ENCODE data around the gene SLC25A21.
"Not testable (repeated sequence)": the region's sequence is repeated elsewhere in the genome, so short reads cannot be mapped to it uniquely, and the experiment has no call there.

SLC25A21 gene

DNA sequence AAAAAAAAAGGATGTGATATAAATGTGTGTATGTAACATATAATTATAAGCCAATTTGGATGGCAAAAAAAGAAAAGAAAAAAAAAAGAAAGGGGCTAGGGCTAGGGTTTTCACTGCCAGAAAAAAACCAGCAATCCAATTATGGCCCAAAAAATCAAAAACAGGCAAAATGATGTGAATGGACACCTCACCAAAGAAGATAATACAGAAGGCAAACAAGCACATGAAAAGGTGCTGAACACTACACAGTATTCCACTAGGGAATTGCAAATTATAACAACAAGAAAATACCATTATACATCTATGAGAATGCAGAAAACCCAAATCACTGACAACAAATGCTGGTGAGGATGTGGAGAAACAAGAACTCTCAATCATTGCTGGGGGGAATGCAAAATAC is 13.3 kb upstream of the SLC25A21 start:
- DNase-seq: no peak

DNA sequence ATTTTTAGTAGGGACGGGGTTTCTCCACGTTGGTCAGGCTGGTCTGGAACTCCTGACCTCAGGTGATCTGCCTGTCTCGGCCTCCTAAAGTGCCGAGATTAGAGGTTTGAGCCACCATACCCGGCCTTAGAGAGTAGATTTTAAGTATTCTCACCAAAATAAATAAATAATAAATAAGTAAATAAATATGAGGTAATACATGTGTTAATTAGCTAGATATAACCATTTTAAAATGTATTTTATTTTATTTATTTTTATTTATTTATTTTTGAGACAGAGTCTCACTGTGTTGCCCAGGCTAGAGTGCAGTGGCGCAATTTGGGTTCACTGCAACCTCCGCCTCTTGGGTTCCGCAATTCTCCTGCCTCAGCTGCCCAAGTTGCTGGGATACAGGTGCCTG is 12.1 kb upstream of the SLC25A21 start:
- not testable (repeated sequence) for DNase-seq

DNA sequence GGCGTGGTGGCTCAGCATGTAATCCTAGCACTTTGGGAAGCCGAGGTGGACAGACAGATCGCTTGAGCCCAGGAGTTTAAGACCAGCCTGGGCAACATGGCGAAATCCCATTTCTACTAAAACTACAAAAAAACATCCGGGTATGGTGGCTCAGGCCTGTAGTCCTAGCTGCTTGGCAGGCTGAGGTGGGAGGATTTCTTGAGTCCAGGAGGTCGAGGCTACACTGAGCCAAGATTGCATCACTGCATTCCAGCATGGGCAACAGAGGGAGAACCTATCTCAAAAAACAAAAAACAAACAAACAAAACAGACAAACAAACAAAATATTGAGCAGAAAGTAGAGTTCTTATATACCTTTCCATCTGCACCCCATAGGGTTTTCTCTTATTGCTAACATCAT is 9.0 kb upstream of the SLC25A21 start:
- no peak for DNase-seq

DNA sequence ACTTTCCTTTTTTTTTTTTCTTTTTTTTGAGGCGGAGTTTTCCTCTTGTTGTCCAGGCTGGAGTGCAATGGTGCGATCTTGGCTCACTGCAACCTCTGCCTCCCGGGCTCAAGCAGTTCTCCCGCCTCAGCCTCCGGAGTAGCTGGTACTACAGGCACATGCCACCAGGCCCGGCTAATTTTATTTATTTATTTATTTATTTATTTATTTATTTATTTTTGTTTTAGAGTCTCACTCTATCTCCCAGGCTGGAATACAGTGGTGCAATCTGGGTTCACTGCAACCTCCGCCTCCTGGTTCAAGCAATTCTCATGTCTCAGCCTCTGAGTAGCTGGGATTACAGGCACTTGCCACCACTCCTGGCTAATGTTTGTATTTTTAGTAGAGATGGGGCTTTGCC is 8.5 kb upstream of the SLC25A21 start:
- DNase-seq: not testable (repeated sequence)

DNA sequence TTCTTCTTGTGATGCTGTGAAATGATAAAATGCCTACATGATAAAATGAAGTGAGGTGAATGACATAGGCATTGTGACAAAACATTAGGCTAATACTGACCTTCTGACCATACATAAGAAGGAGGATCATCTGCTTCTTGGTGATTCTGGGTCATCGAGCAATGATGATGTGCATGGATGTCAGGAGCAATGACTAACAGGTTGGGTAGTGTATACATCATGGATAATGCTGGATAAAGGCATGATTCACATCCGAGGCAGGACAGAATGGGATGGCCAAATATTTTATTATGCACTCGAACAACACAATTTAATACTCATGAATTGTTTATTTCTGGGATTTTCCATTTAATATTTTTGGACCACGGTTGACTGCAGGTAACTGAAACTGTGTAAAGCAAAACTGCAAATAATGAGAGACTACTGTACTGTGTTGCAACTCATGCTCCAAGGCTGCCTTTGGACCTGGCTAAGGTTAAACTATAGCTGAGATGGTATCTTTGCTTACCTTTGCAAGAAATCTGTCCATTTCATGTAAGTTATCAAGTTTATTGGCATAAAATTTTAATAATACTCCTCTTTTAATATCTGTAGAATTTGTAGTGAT is 7.6 kb upstream of the SLC25A21 start:
- DNase-seq: no peak

DNA sequence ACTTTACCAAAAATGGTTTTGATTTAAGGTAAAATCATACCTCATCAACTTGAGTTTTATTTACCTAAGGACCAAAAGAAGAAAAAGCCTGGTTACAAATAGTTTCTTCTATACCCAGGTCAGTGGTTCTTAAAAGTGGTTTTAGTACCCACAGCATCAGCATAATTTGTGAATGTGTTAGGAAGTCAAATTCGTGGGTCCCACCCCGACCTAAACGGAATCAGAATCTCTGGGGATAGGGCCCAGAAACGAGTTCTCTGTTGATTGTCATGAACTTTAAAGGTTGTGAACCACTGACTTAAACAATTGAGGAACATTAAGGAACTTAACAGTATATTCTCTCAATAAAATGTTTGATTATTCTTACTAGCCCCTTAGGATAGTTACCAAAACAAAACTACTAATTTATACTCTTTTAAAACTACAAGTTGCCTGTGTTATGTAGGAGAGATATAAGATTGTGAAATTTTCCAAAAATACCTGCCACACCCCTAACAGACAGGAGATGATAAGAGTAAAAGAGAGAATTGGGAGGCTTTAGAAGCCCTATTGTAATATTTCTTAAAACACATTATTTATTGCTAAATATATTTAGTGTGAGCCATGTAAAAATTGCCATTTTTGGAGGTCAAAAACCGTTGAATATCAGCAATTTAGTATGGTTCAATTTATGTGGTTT is 669 bp upstream of the SLC25A21 start:
- no peak for DNase-seq

DNA sequence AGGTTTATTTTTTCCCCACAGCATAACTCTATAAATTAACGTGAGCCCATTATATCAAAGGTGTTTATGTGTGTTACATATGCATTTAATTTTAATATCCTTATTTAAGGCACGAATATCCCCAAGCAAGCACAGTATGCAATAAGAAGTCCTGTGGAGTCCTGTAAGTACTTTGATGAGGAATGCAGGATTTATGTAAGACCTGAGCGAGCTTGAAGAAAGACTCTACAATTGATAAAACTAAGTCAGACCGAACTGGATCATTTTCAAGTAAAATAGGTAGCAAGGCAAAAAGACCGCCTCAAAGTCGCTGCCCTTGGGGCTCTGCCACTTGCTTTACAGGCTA is 755 bp downstream of the SLC25A21 start:
- no peak for DNase-seq

DNA sequence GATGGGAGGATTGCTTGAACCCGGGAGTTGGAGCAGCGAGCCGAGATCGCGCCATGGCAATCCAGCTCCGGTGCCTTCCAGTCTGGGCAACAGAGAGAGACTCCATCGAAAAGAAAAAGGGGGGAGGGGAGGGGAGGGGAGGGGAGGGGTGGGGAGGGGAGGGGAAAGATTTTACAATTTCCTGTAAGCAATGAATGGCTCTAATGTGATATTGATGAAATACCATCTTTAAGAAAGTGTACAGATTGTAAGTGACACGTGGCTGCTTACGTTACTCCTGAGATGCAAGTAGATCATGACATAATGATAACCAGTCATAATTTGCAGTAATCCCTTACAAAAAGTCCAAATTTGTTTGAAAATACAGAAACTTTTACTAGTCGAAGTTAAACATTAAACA is 1.4 kb downstream of the SLC25A21 start:
- no peak for DNase-seq

DNA sequence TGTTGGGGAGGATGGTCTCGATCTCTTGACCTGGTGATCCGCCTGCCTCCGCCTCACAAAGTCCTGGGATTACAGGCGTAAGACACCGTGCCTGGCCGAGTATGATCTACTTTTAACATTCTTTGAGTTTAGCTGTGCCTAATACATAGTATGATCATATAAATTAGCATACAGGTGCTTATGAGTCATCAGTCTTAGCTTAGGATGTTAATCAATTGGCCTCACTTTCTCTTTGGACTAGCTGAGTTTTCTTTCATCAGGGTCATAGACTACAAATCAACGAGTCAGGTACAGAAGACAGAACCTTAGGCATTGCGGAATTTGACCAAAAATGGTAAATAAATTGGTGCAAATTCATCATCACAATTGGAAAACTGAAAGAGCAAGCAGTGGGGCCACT is 2.2 kb downstream of the SLC25A21 start:
- no peak for DNase-seq

DNA sequence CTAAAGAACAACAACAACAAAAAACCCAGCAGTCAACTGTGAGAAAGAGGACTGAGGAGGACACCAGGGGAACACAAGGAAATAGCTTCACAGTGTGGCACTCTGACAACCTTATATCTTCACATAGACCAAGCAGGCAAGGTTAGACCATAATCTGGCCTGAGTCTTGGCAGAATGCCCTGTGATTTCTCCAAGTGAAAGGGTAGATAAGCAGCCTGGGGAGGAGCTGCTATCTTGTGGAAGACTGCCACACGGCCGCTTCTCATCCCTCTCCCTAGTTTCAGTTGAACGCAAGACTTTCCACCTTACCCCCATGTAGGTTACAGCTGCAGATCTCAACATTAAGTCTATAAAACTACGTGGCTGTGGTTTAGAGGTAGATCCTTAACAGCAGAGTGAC is 3.7 kb downstream of the SLC25A21 start:
- DNase-seq: no peak

DNA sequence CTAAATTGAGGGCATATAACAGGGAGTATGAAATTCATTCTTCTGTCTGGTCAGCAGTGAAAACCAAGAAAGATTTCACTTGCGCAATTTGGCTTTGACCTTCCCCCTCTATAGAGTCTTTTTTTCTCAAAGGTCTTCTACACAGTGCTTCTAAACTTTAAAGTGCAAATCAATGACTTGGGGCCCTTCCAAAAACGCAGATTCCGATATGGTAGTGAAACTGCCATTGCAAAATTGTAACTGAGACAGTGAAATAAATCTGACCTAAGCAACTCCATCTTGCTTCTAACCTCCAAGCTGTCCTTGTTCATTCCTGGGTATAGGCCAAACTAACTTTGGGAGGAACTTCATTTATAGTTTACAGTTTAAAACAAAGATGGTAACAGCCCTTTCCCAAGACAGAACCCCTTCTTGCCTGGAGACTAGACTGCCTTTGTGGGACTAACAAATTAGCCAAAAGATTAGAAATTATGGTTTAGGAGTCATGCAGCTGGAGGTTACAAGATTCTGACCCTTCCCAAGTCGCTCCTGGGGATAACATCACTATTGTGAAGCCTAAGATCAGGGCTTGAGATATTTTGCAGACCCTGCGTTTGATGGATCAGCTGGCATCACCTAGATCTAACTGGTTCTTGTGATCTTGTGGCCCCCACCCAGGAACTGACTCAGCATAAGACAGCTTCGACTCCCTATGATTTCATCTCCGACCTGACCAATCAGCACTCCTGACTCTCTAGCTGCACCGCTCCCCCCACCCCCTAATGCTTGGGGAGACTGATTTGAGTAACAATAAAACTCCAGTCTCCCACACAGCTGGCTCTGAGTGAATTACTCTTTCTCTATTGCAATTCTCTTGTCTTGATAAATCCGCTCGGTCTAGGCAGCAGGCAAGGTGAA is 5.0 kb downstream of the SLC25A21 start:
- no peak for DNase-seq

DNA sequence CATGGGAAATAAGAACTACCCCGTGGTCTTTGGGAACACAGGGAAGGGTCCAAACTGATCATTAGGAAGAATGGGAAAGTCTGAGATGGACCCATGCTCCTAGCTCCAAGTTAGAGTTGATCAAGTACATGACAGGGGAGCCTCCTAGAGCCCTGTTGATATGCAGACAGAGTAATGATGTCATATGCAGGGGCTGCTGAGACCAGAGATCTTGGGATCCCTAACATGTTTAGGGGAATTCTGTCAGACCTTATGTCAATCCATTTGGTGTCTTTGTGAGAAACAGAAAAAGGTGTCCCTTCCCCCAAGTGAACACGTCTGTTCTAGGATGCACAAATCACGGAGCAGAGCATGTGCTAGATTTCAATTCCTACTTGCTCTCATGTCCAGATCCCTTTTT is 6.6 kb downstream of the SLC25A21 start:
- no peak for DNase-seq

DNA sequence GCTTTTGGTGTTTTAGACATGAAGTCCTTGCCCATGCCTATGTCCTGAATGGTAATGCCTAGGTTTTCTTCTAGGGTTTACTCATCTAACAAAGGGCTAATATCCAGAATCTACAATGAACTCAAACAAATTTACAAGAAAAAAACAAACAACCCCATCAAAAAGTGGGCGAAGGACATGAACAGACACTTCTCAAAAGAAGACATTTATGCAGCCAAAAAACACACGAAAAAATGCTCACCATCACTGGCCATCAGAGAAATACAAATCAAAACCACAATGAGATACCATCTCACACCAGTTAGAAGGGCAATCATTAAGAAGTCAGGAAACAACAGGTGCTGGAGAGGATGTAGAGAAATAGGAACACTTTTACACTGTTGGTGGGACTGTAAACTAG is 10.1 kb downstream of the SLC25A21 start:
- not testable (repeated sequence) for DNase-seq

DNA sequence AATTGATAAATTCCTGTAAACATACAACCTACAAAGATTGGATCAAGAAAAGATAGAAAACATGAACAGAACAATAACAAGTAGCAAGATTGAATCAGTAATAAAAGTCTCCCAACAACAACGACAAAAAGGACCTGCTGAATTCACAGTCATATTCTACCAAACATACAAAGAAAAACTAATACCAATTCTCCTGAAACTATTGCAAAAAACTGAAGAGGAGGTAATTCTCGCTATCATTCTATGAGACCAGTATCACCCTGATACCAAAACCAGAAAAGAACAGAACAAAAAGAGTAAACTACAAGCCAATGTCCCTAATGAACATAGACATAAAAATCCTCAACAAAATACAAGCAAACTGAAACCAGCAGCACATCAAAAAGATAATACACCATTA is 14.4 kb downstream of the SLC25A21 start:
- DNase-seq: no peak

DNA sequence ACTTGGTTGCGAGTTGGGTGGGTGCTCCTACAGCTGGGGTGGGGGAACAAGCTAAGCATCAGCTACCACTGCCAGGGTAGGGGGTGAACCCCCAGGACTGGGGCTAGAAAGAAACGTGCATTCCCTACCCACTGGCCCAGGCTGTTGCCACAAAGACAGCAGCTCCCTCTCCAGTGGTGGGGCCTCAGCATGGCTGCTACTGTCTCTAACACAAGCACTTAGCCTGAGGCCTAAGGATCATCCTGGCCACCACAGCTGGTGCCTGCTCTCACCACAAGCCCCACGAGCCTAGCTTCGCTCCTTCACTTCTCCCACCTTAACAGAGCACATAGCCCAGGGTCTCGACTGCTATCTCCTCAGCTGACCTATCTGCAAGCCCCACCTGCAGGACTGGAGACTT is 18.9 kb downstream of the SLC25A21 start:
- no peak for DNase-seq

DNA sequence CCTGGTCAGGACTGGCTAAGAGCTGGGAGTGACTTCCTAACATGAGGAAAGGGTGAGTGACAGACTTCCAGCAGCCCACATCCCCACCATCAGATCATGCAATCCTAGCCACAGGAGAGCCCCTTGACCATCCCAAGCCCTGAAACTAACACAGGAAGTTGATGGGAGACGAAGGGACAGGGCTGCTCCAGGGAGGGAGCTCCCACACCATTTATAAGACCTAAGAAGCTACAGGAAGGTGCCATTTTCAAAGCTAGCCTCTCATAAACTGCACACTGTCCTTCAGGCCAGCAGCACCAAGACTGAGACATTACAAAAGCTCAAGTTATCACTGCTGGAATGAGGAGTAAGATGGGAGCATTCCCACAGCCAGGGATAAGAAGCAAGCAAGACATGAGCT is 19.4 kb downstream of the SLC25A21 start:
- DNase-seq: no peak

DNA sequence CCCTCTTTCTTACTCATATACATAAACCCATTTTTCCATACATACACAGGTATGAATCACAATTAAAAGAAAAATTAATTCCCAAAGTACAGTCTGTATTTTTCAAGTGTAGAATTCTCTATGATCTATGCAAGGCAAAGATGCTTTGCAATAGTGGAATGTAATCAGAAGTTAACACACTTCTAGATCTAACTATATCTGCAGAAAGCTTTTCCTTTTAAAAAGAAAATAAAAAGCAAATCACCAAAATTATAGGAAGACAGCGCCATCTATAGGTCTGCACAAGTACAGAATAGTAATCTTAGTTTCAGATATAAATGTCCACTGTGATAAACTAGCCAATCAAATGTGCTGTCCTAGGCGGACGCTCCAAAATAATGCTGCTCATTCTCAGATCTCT is 22.0 kb downstream of the SLC25A21 start:
- no peak for DNase-seq

DNA sequence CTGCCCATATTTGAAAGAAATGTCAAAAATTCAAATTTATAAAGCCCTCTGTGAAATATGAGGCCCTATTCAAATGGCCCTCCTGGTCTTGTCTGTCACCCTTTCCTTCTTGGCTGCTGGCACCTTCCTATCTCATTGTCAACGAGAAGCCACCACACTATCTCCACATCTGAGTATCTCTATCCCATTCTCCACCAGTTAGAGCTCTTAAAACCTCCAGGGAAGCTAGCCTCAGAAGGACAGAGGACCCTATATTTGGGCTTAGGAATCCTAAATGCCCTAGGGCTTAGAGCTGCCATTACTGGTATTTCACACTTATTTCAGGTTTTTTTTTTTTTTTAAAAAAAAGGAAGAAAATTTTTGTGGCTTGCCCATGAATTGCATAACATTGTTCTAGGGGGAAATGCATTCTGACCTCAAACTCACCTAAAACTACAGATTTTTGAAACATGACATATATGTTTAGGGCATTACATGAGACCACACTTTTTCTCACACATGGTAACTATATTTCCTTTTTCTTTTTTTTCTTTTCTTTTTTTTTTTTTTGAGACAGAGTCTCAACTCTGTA is 25.0 kb downstream of the SLC25A21 start:
- DNase-seq: no peak

DNA sequence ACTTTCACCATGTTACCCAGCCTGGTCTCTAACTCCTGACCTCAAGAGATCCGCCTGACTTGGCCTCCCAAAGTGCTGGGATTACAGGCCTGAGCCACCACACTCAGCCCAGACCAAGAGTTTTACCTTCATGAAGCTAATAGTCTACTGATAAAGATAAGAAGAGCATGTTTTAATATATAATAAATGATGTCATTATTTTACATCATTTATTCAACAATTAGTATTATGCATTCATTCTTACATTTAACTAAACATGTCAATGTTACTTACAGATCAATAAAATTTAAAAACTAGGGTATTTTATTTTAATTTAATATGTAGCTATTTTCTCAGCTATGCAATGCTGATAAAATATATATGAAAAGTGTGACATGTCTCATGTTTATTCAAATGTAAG is 26.0 kb downstream of the SLC25A21 start:
- DNase-seq: not testable (repeated sequence)

DNA sequence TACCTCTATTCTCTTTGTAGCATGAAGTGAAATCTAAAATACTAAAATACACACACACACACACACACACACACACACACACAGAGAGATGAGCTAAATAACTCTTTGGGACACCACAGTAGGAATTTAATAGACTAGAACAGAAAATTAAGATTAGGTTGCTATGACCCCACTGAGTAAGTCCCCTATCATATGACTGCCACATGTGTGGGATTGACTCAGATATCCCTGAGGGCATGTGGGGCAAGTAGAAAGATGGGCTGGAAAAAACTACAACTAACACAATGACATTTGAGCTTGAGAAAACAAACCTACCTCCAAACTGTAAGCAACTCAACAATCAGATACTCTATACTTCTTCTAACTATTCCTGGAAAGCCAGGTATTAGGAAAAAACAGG is 27.0 kb downstream of the SLC25A21 start:
- no peak for DNase-seq

DNA sequence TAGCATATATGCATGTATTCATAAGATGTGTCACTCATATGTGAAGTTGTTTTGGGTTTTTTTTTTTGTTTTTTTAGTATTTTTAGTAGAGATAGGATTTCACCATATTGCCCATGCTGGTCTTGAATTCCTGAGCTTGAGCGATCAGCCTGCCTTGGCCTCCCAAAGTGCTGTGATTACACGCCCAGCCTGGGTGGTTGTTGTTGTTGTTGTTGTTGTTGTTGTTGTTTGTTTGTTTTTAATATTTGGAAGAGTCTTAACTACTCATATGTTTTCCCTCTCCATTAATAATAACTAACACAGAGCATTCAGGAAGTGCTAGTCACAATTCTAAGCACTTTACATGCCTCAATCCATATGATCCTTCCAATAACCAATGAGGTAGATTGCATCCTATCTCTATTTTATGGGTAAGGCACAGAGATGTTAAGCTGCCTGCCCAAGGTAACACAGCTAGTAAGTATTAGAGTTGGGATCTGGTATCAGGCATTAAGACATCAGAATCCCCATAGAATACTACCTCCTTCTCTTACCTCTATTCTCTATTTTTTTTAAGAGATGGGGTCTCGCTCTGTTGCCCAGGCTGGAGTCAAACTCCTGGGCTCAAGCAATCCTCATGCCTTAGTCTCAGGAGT is 27.6 kb downstream of the SLC25A21 start:
- no peak for DNase-seq

DNA sequence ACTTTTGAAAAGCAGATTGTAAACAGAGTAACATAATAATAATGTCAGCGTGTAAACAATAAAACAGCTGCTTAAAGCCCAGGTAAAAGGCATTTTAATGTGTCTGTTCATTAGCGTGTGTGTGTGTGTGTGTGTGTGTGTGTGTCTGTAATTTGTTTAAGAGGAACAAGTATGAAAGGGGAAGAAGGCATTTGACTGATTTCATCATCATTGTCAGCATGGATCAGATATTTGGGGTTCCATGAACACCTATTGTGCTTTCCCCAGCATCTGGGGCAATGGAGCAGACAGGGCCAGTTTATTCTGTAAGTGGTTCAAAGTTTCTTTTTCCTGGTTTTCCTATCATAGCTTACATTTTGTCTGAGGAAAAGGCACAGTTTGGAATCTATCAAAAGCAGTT is 28.9 kb downstream of the SLC25A21 start:
- no peak for DNase-seq

DNA sequence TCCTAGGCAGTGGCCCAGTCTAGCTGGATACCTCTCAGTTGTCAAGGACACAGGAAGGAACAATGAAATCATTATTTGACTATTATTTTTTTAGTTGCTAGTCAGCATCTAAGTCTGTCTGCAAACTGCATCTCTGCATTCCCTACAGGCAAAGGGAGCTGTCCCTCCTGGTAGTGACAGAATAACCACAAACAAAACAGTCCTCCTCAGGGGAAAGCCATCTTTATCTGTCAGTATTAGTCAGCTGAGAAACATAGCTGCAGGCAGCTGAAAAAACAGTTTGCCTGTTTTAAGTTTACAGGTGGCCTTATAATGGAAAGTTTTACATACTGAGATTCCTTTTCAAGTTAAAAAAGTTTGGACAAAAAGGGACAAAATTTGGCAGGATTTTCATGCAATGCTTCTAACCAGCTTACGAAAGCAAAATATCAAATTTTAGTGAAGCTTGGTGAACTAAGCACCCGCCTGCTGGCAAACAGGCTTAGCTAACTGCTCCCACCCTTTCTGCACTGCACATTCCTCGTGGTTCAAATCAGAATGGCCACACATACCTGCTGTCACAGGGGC is 29.5 kb downstream of the SLC25A21 start:
- no peak for DNase-seq

All from C1 segment of cervical spinal cord (tissue), 14 donors.